Esophagus (tissue), 2 donors: Measurements from ENCODE around the gene VIL1. TPM values are rescaled to one million over a fixed set of nuclear protein-coding genes. Genes with fewer than 3 reads are reported as not detected.
A peak's percentile ranks its signal among the peaks of the same experiment; 100 is the strongest.

ENCODE experiments used
- H3K27ac ChIP-seq, 2 donors: one replicate each; pipeline ENCODE4 v1.5.1; 2013; ENCODE audit warnings: low read depth in 2 of 2, mild to moderate bottlenecking in 2 of 2, inconsistent platforms in 1 of 2, low read length in 1 of 2, moderate library complexity in 1 of 2
- H3K27me3 ChIP-seq, 2 donors: one replicate each; pipeline ENCODE4 v1.6.1; 2013; ENCODE audit warnings: low read length in 2 of 2, control low read depth in 1 of 2, mild to moderate bottlenecking in 1 of 2; ENCODE audit not compliant: insufficient read depth in 2 of 2, control insufficient read depth in 1 of 2
- H3K36me3 ChIP-seq, 2 donors: one replicate each; pipeline ENCODE4 v1.6.1; 2013; ENCODE audit warnings: low read length in 1 of 2; ENCODE audit not compliant: control insufficient read depth in 2 of 2, insufficient read depth in 2 of 2
- H3K4me1 ChIP-seq, 2 donors: one replicate each; pipeline ENCODE4 v1.6.1; 2013; ENCODE audit warnings: low read length in 1 of 2; ENCODE audit not compliant: control insufficient read depth in 2 of 2, insufficient read depth in 2 of 2
- H3K4me3 ChIP-seq, 2 donors: one replicate each; pipeline ENCODE4 v1.5.1; 2013; ENCODE audit warnings: low read length in 2 of 2, mild to moderate bottlenecking in 2 of 2, low read depth in 1 of 2, moderate library complexity in 1 of 2
- H3K9me3 ChIP-seq, 2 donors: one replicate each; pipeline ENCODE4 v1.6.1; 2013; ENCODE audit warnings: mild to moderate bottlenecking in 2 of 2, low read depth in 1 of 2, low read length in 1 of 2, moderate library complexity in 1 of 2; ENCODE audit not compliant: control insufficient read depth in 2 of 2, insufficient read depth in 1 of 2
- WGBS, 2 donors: extraction: QIAGEN DNeasy Blood & Tissue Kit; methylation state at CpG; one replicate each; pipeline ENCODE4 v1.1.7; 2013; 5-methylcytosine and 5-hydroxymethylcytosine counted together
- polyA plus RNA-seq, 2 donors: library from polyadenylated mRNA; stranded (reverse); fragments of 200-250 nt; gene quantifications; one replicate each; pipeline ENCODE4 v1.2.3, GENCODE V29; 2013
- donor health status: healthy with polysubstance abuse.
- donor health status: Bipolar disorder and iron deficiency.

VIL1 gene
- polyA plus RNA-seq, 2 donors: 0.02 to 0.26 TPM

- peaks cover 4 to 10% of the 10 kb centered on the region in 2 donors for H3K4me1 ChIP-seq
- H3K27ac ChIP-seq: peak overlapping the region; percentile 50 to 52
- H3K27me3 ChIP-seq: no peaks in the 10 kb centered on the region
- no peaks in the 10 kb centered on the region for H3K36me3 ChIP-seq
- H3K4me3 ChIP-seq: no peak overlapping the region
- WGBS, 2 donors: 66 to 70% methylated on average over 10 of the region's 10 CpGs
- no peaks in the 10 kb centered on the region for H3K9me3 ChIP-seq
Measured at GRCh38 chr2:218383892-218384519, 34.9 kb upstream of the VIL1 start.

- no peaks in the 10 kb centered on the region for H3K27me3 ChIP-seq
- peaks cover 4 to 10% of the 10 kb centered on the region in 2 donors for H3K4me1 ChIP-seq
- WGBS, 2 donors: 72 to 75% methylated on average over 9 of the region's 9 CpGs
- H3K36me3 ChIP-seq: no peaks in the 10 kb centered on the region
- no peaks in the 10 kb centered on the region for H3K9me3 ChIP-seq
- H3K27ac ChIP-seq: no peak overlapping the region
- H3K4me3 ChIP-seq: no peak overlapping the region
Measured at GRCh38 chr2:218384975-218385374, 33.9 kb upstream of the VIL1 start.

GRCh38 chr2:218386505-218387368 lies 32.2 kb upstream of the VIL1 start:
- Histone ChIP-seq H3K4me3 (no peak overlapping the region), H3K27ac (peak overlapping the region in 1 of 2 donors; percentile 24), H3K4me1 (peaks cover 3 to 10% of the 10 kb centered on the region in 2 donors), H3K9me3 (no peaks in the 10 kb centered on the region), H3K27me3 (no peaks in the 10 kb centered on the region), H3K36me3 (no peaks in the 10 kb centered on the region)
- 76 to 77% methylated on average over 23 of the region's 23 CpGs for WGBS, 2 donors

GRCh38 chr2:218387369-218388194 lies 31.3 kb upstream of the VIL1 start:
- WGBS, 2 donors: 22 to 26% methylated on average over 33 to 38 of the region's 38 CpGs
- Histone ChIP-seq H3K27me3 (no peaks in the 10 kb centered on the region), H3K36me3 (no peaks in the 10 kb centered on the region), H3K4me1 (peaks cover 0 to 10% of the 10 kb centered on the region in 2 donors), H3K27ac (peak overlapping the region; percentile 11 to 24), H3K9me3 (no peaks in the 10 kb centered on the region), H3K4me3 (peak overlapping the region; percentile 2 to 21)

- no peak overlapping the region for H3K4me3 ChIP-seq
- no peak overlapping the region for H3K27ac ChIP-seq
- H3K36me3 ChIP-seq: no peaks in the 10 kb centered on the region
- H3K9me3 ChIP-seq: no peaks in the 10 kb centered on the region
- peaks cover 0 to 13% of the 10 kb centered on the region in 2 donors for H3K4me1 ChIP-seq
- no peaks in the 10 kb centered on the region for H3K27me3 ChIP-seq
- WGBS, 2 donors: 84 to 89% methylated on average over 17 of the region's 17 CpGs
Measured at GRCh38 chr2:218389333-218390150, 29.4 kb upstream of the VIL1 start.

- no peak overlapping the region for H3K27ac ChIP-seq
- peaks cover 0 to 10% of the 10 kb centered on the region in 2 donors for H3K4me1 ChIP-seq
- H3K4me3 ChIP-seq: no peak overlapping the region
- 90 to 92% methylated on average over 23 of the region's 23 CpGs for WGBS, 2 donors
- no peaks in the 10 kb centered on the region for H3K9me3 ChIP-seq
- no peaks in the 10 kb centered on the region for H3K27me3 ChIP-seq
- no peaks in the 10 kb centered on the region for H3K36me3 ChIP-seq
Measured at GRCh38 chr2:218391202-218391601, 27.7 kb upstream of the VIL1 start.

- Histone ChIP-seq H3K4me1 (peaks cover 0 to 9% of the 10 kb centered on the region in 2 donors), H3K27ac (no peak overlapping the region), H3K27me3 (no peaks in the 10 kb centered on the region), H3K4me3 (no peak overlapping the region), H3K9me3 (no peaks in the 10 kb centered on the region), H3K36me3 (no peaks in the 10 kb centered on the region)
- 90 to 94% methylated on average over 5 of the region's 5 CpGs for WGBS, 2 donors
Measured at GRCh38 chr2:218392459-218392858, 26.5 kb upstream of the VIL1 start.

- Histone ChIP-seq H3K4me1 (peaks cover 0 to 5% of the 10 kb centered on the region in 2 donors), H3K9me3 (no peaks in the 10 kb centered on the region), H3K27ac (no peak overlapping the region), H3K27me3 (no peaks in the 10 kb centered on the region), H3K36me3 (no peaks in the 10 kb centered on the region), H3K4me3 (no peak overlapping the region)
- 76 to 77% methylated on average over 16 of the region's 16 CpGs for WGBS, 2 donors
Measured at GRCh38 chr2:218392891-218393462, 25.9 kb upstream of the VIL1 start.
